Vagina (tissue), 2 donors: Measurements from ENCODE around the gene SACS.

Experiments
- POLR2A ChIP-seq, 2 donors: fragments of 450-650 bp; IDR thresholded peaks; one replicate each; pipeline ENCODE4 v1.6.1; 2017; ENCODE audit warnings: antibody characterized with exemption in 2 of 2, mild to moderate bottlenecking in 2 of 2, moderate library complexity in 2 of 2
- POLR2AphosphoS5 ChIP-seq, 2 donors: sonication (generic); formaldehyde crosslinking; IDR thresholded peaks; one replicate each; pipeline ENCODE4 v1.9.0; 2017; ENCODE audit warnings: antibody characterized with exemption in 2 of 2, mild to moderate bottlenecking in 2 of 2, low read depth in 1 of 2; ENCODE audit not compliant: insufficient read depth in 1 of 2
- TF ChIP-seq, protein P1 (sequence below), 3 experiments: fragments of 450-650 bp in 2 of 3; fragments of 200-600 bp in 1 of 3; sonication (generic) in 1 of 3; IDR thresholded peaks; one replicate each; pipeline ENCODE4 v1.5.1; 2017 to 2019; ENCODE audit warnings: antibody characterized with exemption in 3 of 3, mild to moderate bottlenecking in 2 of 3, moderate library complexity in 2 of 3

DNA sequence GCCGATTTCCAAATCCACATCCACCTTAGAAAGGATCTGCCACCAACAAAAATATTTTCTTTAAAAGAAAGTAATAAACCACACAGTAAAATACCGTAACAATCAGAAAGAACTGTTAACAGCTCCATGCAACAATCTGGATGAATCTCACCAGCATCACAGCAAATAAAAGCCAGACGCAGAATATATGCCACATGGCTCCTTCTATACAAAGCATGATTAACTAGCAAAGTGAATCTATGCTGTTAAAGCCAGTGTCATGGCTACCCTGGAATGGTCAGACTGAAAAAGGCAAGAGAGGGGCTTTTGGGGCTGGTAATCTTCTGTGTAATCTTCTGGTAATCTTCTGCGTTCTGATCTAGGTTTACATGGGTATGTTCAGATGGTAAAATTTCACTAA, 81.3 kb downstream of the SACS start:
- TF ChIP-seq, protein P1, sequence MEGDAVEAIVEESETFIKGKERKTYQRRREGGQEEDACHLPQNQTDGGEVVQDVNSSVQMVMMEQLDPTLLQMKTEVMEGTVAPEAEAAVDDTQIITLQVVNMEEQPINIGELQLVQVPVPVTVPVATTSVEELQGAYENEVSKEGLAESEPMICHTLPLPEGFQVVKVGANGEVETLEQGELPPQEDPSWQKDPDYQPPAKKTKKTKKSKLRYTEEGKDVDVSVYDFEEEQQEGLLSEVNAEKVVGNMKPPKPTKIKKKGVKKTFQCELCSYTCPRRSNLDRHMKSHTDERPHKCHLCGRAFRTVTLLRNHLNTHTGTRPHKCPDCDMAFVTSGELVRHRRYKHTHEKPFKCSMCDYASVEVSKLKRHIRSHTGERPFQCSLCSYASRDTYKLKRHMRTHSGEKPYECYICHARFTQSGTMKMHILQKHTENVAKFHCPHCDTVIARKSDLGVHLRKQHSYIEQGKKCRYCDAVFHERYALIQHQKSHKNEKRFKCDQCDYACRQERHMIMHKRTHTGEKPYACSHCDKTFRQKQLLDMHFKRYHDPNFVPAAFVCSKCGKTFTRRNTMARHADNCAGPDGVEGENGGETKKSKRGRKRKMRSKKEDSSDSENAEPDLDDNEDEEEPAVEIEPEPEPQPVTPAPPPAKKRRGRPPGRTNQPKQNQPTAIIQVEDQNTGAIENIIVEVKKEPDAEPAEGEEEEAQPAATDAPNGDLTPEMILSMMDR (IDR thresholded peaks at IDR 0.05): no peak
- TF ChIP-seq POLR2A (IDR thresholded peaks at IDR 0.05) (no peak), POLR2AphosphoS5 (IDR thresholded peaks at IDR 0.05; ENCODE audit: insufficient read depth in 1 of 2, low read depth in 1 of 2) (no peak)
